GM18508 (cell line): Measurements from ENCODE around the gene LYVE1.

Source experiments
- ATAC-seq: cut with Tn5 transposase; IDR thresholded peaks from one replicate; pipeline ENCODE4 v1.9.1; 2021; ENCODE audit warnings: moderate number of reproducible peaks; ENCODE audit not compliant: insufficient read depth, unreplicated experiment

The LYVE1 gene

DNA sequence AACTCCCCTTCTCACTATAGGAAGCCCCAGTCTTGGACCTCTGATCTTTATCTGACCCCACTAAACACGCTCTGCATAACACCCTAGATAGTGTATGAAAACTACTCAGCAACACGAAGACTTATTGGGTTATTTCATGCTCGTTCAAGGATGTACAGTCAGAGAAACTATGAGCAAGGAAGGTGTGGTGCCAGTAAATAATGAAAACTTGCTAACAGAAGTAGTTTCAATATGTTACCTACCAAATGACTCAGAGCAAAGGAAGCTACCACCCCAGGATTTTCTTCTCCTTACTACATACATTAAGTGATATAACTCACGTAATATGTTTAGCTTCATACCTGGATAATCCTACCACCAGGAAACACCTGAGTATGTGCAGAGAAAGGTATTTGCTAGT lies 25.9 kb upstream of the LYVE1 start:
- no peak for ATAC-seq

DNA sequence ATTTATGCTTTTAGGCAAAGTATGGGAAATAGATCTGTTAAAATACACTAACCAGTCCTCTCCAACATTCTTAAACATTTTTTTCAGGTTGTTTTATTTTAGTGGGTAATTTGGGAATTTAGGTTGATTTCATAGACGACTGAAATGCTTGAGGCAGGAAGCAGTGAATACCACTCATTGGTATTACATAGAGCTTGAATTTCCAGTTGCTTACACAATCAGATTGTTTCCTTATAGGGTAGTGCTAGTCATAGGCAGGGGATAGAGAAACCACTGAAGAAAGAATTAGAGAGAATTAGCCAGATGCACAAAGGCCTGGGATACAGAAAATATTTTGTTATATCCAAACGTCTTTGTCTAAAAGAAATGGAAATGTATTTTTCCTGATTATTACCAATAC lies 23.9 kb upstream of the LYVE1 start:
- ATAC-seq: no peak

GRCh38 chr11:10591741-10592140 lies 23.3 kb upstream of the LYVE1 start:
- no peak for ATAC-seq

DNA sequence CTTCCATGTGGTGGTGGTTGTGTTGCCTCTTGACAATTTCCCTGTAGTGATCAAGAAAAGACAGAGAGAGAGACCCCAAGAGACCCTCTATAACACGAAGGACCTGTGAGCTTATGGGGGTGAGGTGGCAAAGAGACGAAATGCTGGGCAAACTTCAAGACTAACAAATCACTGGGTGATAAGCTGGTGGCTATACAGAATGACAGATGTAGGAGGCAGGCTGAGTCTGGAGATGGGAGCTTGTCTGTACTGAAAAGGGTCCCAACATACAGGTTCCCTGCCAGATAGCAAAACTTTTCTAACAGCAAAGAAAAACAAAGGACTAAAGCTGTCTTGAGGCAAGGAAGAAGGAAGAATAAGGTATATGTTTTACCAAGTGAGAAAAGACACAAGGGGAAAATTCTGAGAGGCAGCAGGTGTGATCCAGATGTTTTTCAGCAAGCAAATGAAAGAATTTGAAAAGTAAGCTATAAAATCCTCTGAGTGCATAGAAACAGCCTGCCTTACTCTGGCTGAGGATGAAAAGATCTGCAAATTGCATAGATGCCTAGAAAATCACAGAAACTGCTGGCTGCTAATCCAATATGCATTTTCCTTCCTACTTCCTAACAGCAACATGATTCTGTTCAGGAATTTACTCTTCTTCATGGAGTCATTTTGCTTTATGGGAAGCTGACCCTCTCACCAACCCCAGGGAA lies 21.9 kb upstream of the LYVE1 start:
- ATAC-seq: no peak

GRCh38 chr11:10588904-10589303 lies 20.4 kb upstream of the LYVE1 start:
- ATAC-seq: no peak

DNA sequence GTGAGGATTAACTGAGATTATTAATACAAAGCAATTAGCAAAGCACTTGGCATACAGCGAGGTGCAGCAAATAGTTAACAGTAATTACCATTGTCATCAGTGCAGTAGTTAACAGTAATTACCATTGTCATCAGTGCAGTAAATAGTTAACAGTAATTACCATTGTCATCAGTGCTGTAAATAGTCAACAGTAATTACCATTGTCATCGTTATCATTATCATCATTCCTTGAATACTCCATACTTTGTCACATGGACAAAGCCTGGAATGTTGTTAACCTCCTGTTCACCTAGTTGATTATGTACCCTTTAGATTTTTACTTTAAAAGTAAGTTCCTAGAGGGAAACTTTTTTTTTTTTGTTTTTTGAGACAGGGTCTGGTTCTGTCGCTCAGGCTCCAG lies 19.5 kb upstream of the LYVE1 start:
- ATAC-seq: no peak

DNA sequence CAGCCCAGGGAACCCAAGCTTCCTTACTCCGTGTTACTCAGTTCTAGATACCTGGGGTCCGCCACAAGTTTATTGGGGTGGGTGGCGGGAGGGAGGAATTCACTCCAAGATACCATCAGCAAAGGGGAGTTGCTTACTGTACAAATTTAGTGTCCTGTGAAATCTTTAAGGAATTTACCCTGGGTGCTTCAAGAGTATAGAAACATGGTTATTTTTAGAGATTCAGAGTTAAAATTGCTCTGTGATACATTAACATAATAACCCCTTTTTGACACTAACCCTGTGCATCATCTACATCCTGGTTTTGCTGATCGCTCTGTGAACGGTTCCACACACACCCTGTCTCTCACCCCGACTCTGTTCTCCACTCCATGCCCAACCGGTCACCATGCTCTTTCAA lies 18.9 kb upstream of the LYVE1 start:
- ATAC-seq: no peak

- ATAC-seq: no peak
These were observed 15.6 kb upstream of the LYVE1 start for GRCh38 chr11:10584071-10584501.

DNA sequence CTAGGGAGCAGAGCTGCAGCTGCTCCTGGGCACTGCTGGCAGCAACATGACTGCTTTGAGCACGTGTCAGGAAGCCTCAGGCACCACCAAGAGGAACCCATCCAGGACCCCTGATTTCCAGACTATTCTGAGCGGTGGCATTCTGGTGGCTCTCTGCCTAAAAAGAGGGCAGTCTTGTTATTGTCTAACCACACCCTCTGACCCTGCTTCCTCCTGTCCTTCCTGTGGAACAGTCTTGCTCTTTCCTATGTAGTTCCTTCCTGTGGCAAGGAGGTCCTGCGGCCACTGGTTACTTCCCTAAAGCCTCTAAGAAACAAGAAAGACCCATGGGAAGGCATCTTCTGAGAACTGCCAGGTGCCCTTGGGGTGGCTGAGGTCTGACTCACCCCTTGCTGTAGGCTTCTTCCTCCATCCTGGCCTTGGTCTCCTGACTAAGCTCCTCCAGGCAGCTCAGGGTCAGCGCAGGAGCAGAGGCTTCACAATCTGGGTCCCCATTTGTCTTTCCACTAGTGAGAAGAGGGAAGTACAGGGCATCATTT lies 13.1 kb upstream of the LYVE1 start:
- no peak for ATAC-seq

- ATAC-seq: no peak
These were observed 12.2 kb upstream of the LYVE1 start for GRCh38 chr11:10580623-10581022.

DNA sequence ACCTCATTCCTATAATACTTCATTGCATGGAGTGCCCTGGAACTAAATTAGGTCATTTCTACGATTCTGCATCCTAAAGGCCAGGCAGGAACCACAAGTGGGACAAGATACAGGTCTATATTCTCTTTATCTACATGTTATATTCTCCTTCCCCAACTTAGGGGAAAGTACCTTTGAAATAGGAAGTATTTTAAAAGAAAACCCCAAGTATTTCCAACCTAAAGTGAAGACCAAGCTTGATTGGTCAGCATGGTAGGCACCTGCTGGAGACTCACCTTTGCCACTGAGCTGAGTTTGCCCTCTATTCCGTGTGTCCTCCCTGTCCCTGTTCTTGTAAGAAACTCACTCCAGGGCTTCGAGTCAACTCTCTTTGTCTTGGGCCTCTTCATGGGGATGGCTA lies 11.2 kb upstream of the LYVE1 start:
- no peak for ATAC-seq

GRCh38 chr11:10576035-10576398 lies 7.6 kb upstream of the LYVE1 start:
- ATAC-seq: no peak

DNA sequence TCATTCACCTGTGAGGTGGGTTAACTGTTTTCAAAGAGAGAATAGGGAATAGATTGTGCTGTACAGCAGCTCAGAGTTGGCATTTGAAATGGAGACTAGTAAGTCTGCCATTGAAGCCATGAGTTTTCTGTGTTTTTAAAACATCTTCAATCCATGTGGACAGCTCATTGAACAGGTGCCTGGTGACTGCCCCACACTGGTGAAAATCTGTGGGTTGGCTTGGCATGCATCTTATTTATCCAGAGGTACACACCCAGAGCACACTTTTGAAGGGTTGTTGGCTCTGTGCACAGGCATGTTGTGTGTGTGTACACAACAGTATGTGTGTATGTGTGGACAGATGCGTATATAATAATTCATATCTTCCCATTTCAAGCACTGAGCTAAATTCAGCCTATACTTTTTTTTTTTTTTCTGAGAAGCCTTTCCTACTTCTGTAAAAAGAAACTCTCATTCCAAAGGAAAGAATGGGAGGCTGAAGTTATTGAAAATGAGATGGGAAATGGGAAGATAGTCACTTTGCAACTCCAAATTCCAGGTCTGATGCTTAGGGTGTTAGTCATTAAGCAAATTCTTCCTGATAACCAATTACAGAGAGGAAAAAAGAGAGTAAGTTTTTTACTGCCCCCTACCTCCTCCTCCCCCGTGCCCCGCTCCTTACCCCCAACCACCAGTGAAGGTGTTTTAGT lies 7.0 kb upstream of the LYVE1 start:
- ATAC-seq: no peak

GRCh38 chr11:10573556-10573955 lies 5.1 kb upstream of the LYVE1 start:
- no peak for ATAC-seq

DNA sequence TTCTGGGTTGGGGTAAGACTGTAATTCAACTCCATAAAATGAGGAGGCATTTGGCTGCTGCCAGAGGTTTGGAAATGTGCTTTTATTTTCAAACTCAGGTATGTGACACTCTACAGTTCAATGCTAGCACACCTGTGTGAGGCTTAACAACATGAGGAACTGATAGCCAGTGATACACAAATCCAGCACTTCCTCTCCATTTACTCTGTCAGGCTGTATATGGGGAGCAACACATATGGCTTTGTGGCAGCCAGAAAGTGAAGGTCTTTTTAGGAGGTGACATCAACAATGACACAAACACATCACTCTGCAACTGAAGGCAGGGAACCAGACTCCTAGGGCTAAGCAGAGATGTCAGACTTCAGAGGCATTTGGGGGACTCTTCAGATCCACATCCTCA lies 4.6 kb upstream of the LYVE1 start:
- ATAC-seq: no peak

- no peak for ATAC-seq
These were observed 4.1 kb upstream of the LYVE1 start for GRCh38 chr11:10572533-10572932.

DNA sequence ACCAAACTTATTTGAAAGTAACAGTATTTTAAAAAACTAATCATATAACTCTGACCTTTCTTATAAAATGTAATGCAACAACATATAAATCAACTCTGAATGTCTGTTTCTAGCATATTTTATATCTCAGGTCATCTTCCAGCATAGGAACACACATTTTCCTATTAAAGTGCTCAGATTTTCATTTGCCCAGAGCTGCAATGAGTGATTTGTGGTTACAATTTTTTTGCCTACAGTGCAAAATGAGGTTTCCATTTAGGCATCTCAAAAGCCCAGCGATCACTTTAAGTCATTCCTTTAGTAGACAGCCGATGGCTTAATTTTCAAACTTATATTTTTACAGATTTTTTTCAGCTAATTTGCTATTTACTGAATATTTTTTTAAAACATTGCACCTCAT lies 1.0 kb downstream of the LYVE1 start:
- no peak for ATAC-seq

- no peak for ATAC-seq
These were observed 2.1 kb downstream of the LYVE1 start for GRCh38 chr11:10566257-10566957.

DNA sequence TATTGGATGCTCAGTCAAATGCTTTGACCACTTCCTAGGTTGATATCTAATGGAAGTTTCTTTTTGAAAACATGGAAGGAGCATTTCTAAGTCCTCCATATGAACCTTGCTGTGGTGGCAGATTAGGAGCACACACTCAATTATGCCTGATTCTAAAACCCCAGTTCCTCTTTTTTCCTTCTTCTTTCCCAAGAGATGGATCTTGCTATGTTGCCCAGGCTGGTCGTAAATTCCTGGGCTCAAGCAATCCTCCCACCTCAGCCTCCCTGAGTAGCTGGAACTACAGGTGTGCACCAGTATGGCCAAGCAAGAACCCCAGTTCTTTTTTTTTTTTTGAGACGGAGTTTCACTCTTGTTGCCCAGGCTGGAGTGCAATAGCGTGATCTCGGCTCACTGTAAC lies 3.0 kb downstream of the LYVE1 start:
- no peak for ATAC-seq

DNA sequence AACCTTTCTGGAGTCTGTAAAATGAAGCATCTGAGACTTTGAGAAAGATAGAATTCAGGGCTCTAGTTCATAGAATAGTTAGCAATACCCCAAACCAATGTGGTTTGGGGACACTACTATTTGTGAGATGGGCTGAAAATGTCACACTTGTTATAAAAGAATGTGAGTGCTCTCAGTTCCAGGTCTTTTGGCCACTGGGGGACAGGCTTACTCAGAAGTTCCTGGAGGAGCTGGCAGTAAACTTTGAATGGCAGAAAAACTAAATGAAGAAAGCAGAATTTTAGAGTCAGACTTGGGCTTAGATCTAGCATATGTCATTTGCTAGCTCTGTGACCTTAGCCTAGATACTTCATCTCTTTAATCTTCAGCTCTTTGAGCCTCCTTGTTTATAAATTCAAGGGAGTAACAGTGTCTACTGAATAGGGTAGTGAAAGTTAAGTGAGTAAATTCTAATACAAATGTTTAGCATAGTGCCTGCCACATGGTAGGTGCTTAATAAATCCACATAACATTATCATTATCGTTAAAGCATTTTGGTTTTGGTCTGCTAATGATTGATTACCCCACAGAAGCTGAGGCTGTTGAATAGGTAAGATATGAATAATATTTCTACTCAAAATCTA lies 3.7 kb downstream of the LYVE1 start:
- ATAC-seq: no peak

DNA sequence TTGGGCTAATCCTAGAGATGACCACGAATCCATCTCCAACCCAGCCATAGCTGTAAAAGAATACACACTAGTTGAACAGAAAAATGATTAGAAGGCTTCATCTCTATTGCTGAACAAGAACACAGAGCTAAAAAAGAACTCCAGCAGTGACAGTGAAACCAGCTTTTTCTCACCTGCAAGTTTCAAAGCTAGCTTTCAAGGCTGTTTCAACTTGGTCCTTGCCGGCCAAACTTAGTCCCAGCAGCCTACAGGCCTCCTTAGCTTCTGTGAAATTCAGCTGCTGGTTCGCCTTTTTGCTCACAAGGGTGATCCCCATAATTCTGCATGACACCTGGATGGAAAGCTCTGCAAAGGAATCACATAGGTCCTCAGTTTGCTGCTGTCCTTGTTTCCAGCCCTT lies 4.4 kb downstream of the LYVE1 start:
- no peak for ATAC-seq
